GM20000 (cell line): ENCODE data around the gene TMEM200A.

Source experiments
- DNase-seq: peaks from one replicate; pipeline ENCODE4 v3.0.0; 2012; ENCODE audit warnings: low spot score
- CTCF ChIP-seq: IDR thresholded peaks from 2 replicates; pipeline ENCODE4 v1.5.1; 2012; ENCODE audit warnings: mild to moderate bottlenecking, control low read depth; ENCODE audit errors: extremely low read depth, missing control alignments

Gene TMEM200A

GRCh38 chr6:130367767-130368166, 1.9 kb downstream of the TMEM200A start:
- no peak for DNase-seq
- no peak for TF ChIP-seq CTCF

- no peak for DNase-seq
- TF ChIP-seq CTCF = no peak
These were observed 2.8 kb downstream of the TMEM200A start for GRCh38 chr6:130368576-130368975.

GRCh38 chr6:130369831-130370230, 4.0 kb downstream of the TMEM200A start:
- no peak for TF ChIP-seq CTCF
- no peak for DNase-seq

GRCh38 chr6:130371921-130372420, 6.2 kb downstream of the TMEM200A start:
- DNase-seq = no peak
- no peak for TF ChIP-seq CTCF

GRCh38 chr6:130372786-130373185, 7.0 kb downstream of the TMEM200A start:
- no peak for DNase-seq
- TF ChIP-seq CTCF = no peak

GRCh38 chr6:130373992-130374391, 8.2 kb downstream of the TMEM200A start:
- TF ChIP-seq CTCF = no peak
- no peak for DNase-seq

GRCh38 chr6:130376936-130377335, 11.1 kb downstream of the TMEM200A start:
- TF ChIP-seq CTCF = no peak

More at GRCh38 chr6:130376936-130377335, 11.1 kb downstream of the TMEM200A start:
- DNase-seq = no peak
